HCT116 (cell line): ENCODE data around the gene HYAL2. TPM values are rescaled to one million over a fixed set of nuclear protein-coding genes. Genes with fewer than 3 reads are reported as not detected.
A peak's percentile ranks its signal among the peaks of the same experiment; 100 is the strongest.

ENCODE experiments used
- ATAC-seq: fragments of 200-7000 bp; cut with Tn5 transposase; 2 replicates; pipeline ENCODE4 v1.9.1; 2020; ENCODE audit warnings: mild to moderate bottlenecking, moderate library complexity
- BruUV-seq: library from RNA; stranded (reverse); fragments of 400-500 nt; replicated peaks from 2 replicates; lab custom pipeline; 2021; lab: Mats Ljungman, UMichigan
- CTCF ChIA-PET: fragments of 300-600 bp; sonication (Branson Sonifier 250); formaldehyde crosslinking; loops from one replicate; lab custom pipeline; 2021; ENCODE audit warnings: antibody characterized with exemption; lab: Charles Lee
- POLR2A ChIA-PET: fragments of 300-600, 350-600 bp; sonication (Branson Sonifier 250); formaldehyde crosslinking; loops from one replicate; lab custom pipeline; 2021; ENCODE audit warnings: antibody characterized with exemption; lab: Charles Lee
- RAD21 ChIA-PET, 2 experiments: fragments of 300-600 bp; sonication (Branson Sonifier 250); formaldehyde crosslinking; loops; one replicate each; lab custom pipeline; 2023; ENCODE audit warnings: low total read pairs in 2 of 2; ENCODE audit not compliant: uncharacterized antibody in 2 of 2, unreplicated experiment in 2 of 2, low non-redundant PET in 1 of 2; lab: Charles Lee
- DNase-seq: peaks from one replicate; pipeline ENCODE4 v3.0.0-alpha.2; 2010; ENCODE audit warnings: low read depth, low spot score
- H2AFZ ChIP-seq: fragments of 200-600 bp; shearing (Covaris generic), sonication (generic); 2 replicates; pipeline ENCODE4 v1.6.1; 2017; ENCODE audit warnings: low read depth, mixed run types, mixed read lengths, antibody characterized with exemption, low read length; ENCODE audit not compliant: poor library complexity, severe bottlenecking
- H3K27ac ChIP-seq: 2 replicates; pipeline ENCODE4 v1.5.1; 2012; ENCODE audit warnings: low read depth, low read length
- H3K27me3 ChIP-seq: fragments of 200-600 bp; sonication (generic); 2 replicates; pipeline ENCODE4 v1.6.1; 2016; ENCODE audit warnings: mixed run types, low read length, mixed read lengths; ENCODE audit not compliant: insufficient read depth
- H3K36me3 ChIP-seq, 2 experiments: fragments of 200-500 bp in 1 of 2; fragments of 200-600 bp in 1 of 2; sonication (Bioruptor generic) in 1 of 2; sonication (generic) in 1 of 2; 2 replicates each; pipeline versions ENCODE4 v1.5.1 to v1.6.1; 2014 to 2016; ENCODE audit warnings: low read length in 2 of 2, inconsistent platforms in 1 of 2, mixed read lengths in 1 of 2, mixed run types in 1 of 2; ENCODE audit not compliant: insufficient read depth in 2 of 2, control insufficient read depth in 1 of 2
- H3K4me1 ChIP-seq, 2 experiments: fragments of 200-600 bp in 1 of 2; sonication (generic) in 1 of 2; 2 replicates each; pipeline versions ENCODE4 v1.5.1 to v1.6.1; 2012 to 2017; ENCODE audit warnings: low read length in 2 of 2, inconsistent platforms in 1 of 2, mild to moderate bottlenecking in 1 of 2, mixed read lengths in 1 of 2, mixed run types in 1 of 2, moderate library complexity in 1 of 2; ENCODE audit not compliant: insufficient read depth in 2 of 2, control insufficient read depth in 1 of 2
- H3K4me2 ChIP-seq: fragments of 200-600 bp; sonication (generic); 2 replicates; pipeline ENCODE4 v1.6.1; 2017; ENCODE audit warnings: mixed run types, low read length, mixed read lengths
- H3K4me3 ChIP-seq, 2 experiments: fragments of 200-600 bp in 1 of 2; sonication (generic) in 1 of 2; replicated peaks in 1 of 2; 2 replicates each; pipeline ENCODE4 v1.5.1; 2011 to 2016; ENCODE audit warnings: low read length in 2 of 2, control low read depth in 1 of 2, low read depth in 1 of 2, mild to moderate bottlenecking in 1 of 2, mixed read lengths in 1 of 2, mixed run types in 1 of 2
- H3K79me2 ChIP-seq: fragments of 200-600 bp; sonication (generic); 2 replicates; pipeline ENCODE4 v1.6.1; 2017; ENCODE audit warnings: mild to moderate bottlenecking, mixed run types, low read length, moderate library complexity, mixed read lengths; ENCODE audit not compliant: insufficient read depth
- H3K9ac ChIP-seq: fragments of 200-600 bp; sonication (generic); 2 replicates; pipeline ENCODE4 v1.6.1; 2016; ENCODE audit warnings: low read length, mixed read lengths
- H3K9me2 ChIP-seq: fragments of 200-600 bp; sonication (generic), shearing (Covaris generic); 2 replicates; pipeline ENCODE4 v1.6.1; 2017; ENCODE audit warnings: mixed run types, mild to moderate bottlenecking, moderate library complexity; ENCODE audit not compliant: insufficient read depth
- H3K9me3 ChIP-seq, 2 experiments: fragments of 200-500 bp in 1 of 2; fragments of 200-600 bp in 1 of 2; sonication (Bioruptor generic) in 1 of 2; sonication (generic) in 1 of 2; 2 replicates each; pipeline ENCODE4 v1.6.1; 2014 to 2017; ENCODE audit warnings: low read length in 2 of 2, mixed read lengths in 2 of 2, inconsistent platforms in 1 of 2, low read depth in 1 of 2, mild to moderate bottlenecking in 1 of 2, mixed run types in 1 of 2, moderate library complexity in 1 of 2; ENCODE audit not compliant: control insufficient read depth in 1 of 2, insufficient read depth in 1 of 2
- H4K20me1 ChIP-seq: fragments of 200-600 bp; sonication (generic), shearing (Covaris generic); 2 replicates; pipeline ENCODE4 v1.6.1; 2017; ENCODE audit warnings: mixed run types, mild to moderate bottlenecking, moderate library complexity; ENCODE audit not compliant: insufficient read depth
- ATF3 ChIP-seq: IDR thresholded peaks from 2 replicates; pipeline ENCODE4 v1.6.1; 2012
- POLR2A ChIP-seq: IDR thresholded peaks from 2 replicates; pipeline ENCODE4 v1.7.0; 2011; ENCODE audit warnings: borderline replicate concordance; ENCODE audit not compliant: insufficient read depth, insufficient read length; ENCODE audit errors: extremely low read depth
- POLR2AphosphoS5 ChIP-seq: IDR thresholded peaks from 2 replicates; pipeline ENCODE4 v1.6.1; 2011; ENCODE audit warnings: mild to moderate bottlenecking, low read depth, low read length, moderate library complexity
- RAD21 ChIP-seq: IDR thresholded peaks from 2 replicates; pipeline ENCODE4 v1.6.1; 2012; ENCODE audit warnings: low read depth, mild to moderate bottlenecking
- SIN3A ChIP-seq: IDR thresholded peaks from 2 replicates; pipeline ENCODE4 v1.6.1; 2012; ENCODE audit warnings: low read depth
- SRF ChIP-seq: IDR thresholded peaks from 2 replicates; pipeline ENCODE4 v1.6.1; 2012; ENCODE audit warnings: low read depth
- TCF7L2 ChIP-seq: IDR thresholded peaks from 2 replicates; pipeline ENCODE4 v1.7.0; 2011; ENCODE audit warnings: borderline replicate concordance, inconsistent platforms; ENCODE audit not compliant: insufficient read depth, insufficient read length; ENCODE audit errors: extremely low read depth
- ZBTB33 ChIP-seq: IDR thresholded peaks from 2 replicates; pipeline ENCODE4 v1.6.1; 2011; ENCODE audit warnings: mild to moderate bottlenecking, low read length, moderate library complexity; ENCODE audit not compliant: insufficient replicate concordance; ENCODE audit errors: extremely low read depth
- ZFX ChIP-seq: fragments of 450-650 bp; IDR thresholded peaks from 2 replicates; pipeline ENCODE4 v1.6.1; 2017
- intact Hi-C: fragments of 100-400 bp; cut with micrococcal nuclease; formaldehyde crosslinking; loops from 2 replicates; pipeline ENCODE4 v1.10.0; 2022
- total RNA-seq: library from RNA; stranded (reverse); gene quantifications from one replicate; pipeline ENCODE4 v1.2.1, GENCODE V29; 2021; ENCODE audit not compliant: unreplicated experiment
- TF ChIP-seq, protein P1 (sequence below), 3 experiments: fragments of 200-600 bp in 1 of 3; sonication (generic) in 1 of 3; IDR thresholded peaks in 2 of 3; conservative IDR thresholded peaks in 1 of 3; 2 replicates each; pipeline ENCODE4 v1.5.1; 2012 to 2017; ENCODE audit warnings: low read depth in 2 of 3, low read length in 2 of 3, antibody characterized with exemption in 1 of 3, borderline replicate concordance in 1 of 3, control low read depth in 1 of 3, mild to moderate bottlenecking in 1 of 3, mixed read lengths in 1 of 3, mixed run types in 1 of 3, moderate library complexity in 1 of 3; ENCODE audit not compliant: insufficient read depth in 1 of 3

HYAL2 gene
- total RNA-seq, 1 experiment from 2014 or later, result 42.2 TPM

DNA sequence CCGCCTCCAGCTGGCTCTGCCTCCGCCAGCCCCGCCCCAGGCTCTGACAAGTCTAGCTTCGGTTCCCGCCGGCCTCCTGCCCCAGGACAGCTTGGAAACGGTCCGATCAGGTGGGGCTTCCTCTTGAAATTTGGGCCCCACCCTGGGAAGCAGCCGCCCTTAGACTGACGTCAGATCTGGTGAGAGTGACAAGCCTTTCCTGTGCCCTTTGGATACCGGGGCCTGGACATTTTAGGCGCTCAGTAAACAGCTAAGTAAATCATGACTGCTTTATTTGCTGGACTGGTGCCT lies 23.0 kb downstream of the HYAL2 start:
- Histone ChIP-seq H3K27ac (peak overlapping the region; percentile 73), H3K27me3 (no peaks in the 10 kb centered on the region), H3K9me3 (no peaks in the 10 kb centered on the region), H3K4me3 (peak overlapping the region; percentile 48 to 92), H4K20me1 (no peaks in the 10 kb centered on the region), H3K36me3 (no peaks in the 10 kb centered on the region), H3K4me1 (peaks cover 21 to 49% of the 10 kb centered on the region in 2 experiments), H2AFZ (no peak overlapping the region), H3K79me2 (peaks cover 3% of the 10 kb centered on the region; the same call in 1 of the 2 replicates), H3K4me2 (peak overlapping the region; percentile 97), H3K9ac (peak overlapping the region; percentile 72), H3K9me2 (no peaks in the 10 kb centered on the region)
- intact Hi-C loops, result no loop called here
- ATAC-seq (no peak), DNase-seq (no peak)
- no TSS peak for BruUV-seq
- POLR2A ChIA-PET, result interaction anchor here (0.6 to 2.0 kb wide), 10 partner anchors 16 to 105 kb away, joined by 3 to 12 read pairs (median 4); partner anchors contain the start of genes GNAI2, RASSF1 and TUSC2
- TF ChIP-seq POLR2AphosphoS5 (no peak), RAD21 (no peak), SIN3A (no peak)
- CTCF ChIA-PET, result interaction anchor here (0.9 to 1.4 kb wide), 8 partner anchors 18 to 71 kb away, joined by 3 to 9 read pairs (median 5); partner anchors contain the start of gene TUSC2
- RAD21 ChIA-PET, result interaction anchor here (0.5 to 1.3 kb wide), 8 partner anchors 13 to 1178 kb away, joined by 3 to 5 read pairs (median 4); no protein-coding TSS in a partner anchor

DNA sequence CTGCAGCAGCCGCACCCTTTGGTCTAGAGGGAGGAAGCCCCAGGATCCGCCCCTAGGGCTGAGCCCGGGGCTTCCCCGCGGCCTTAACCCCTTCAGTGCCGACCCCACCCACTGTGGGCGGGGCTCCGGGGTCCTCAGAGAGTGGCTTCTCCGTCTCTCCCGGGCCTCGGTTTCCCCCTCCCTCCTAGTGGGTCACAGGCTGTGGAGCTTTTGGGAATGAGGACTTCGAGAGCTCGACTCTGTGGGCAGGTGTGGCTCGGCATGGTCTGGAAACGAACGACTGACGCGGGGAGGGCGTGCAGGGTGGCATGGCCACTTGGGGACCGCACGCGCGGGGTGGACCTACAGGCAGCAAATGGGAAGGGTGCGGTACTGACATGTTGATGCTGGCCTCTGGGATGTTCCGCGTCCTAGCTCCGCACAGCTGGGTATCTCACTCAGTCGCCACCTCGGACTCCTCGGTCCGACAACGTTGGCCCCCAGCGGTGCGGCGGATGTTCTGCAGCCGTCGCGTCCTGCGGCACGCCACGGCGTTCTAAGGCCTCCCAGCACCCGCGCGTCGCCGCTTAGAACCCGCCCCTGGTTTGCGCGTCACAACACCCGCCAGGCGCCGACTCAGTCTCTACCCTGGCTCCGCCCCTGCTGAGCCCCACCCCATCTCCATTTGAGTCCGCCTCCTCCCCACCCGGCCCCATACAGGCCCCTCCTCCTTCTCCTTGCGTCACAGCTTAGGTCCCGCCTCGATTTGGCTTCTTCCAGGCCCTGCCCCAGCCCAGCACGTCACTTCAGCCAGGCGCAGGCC lies 23.5 kb downstream of the HYAL2 start, which contains the start of the genes HYAL3 and NAA80:
HYAL3 (minus strand) TSS at position 570 of the 802 bp plus-strand sequence. CDS start 3,803 bp downstream, outside the sequence.
NAA80 (minus strand) TSS at position 570 of the 802 bp plus-strand sequence. CDS start 1,942 bp downstream, outside the sequence.
- peaks cover 21 to 47% of the 10 kb centered on the region in 2 experiments for H3K4me1 ChIP-seq
- no peaks in the 10 kb centered on the region for H3K36me3 ChIP-seq
- H3K27ac ChIP-seq, result peak within 1 kb of the TSS; percentile 73
- DNase-seq (peak; percentile 99), ATAC-seq (peak; percentile 83)
- BruUV-seq, result TSS peak; percentile 41
- H3K9me3 ChIP-seq, result no peaks in the 10 kb centered on the region
- H3K4me3 ChIP-seq, result peak within 1 kb of the TSS; percentile 55 to 92
- H3K9me2 ChIP-seq, result no peaks in the 10 kb centered on the region
- intact Hi-C loops, result no loop called here
- RAD21 ChIA-PET, result interaction anchor here (0.5 to 1.3 kb wide), 8 partner anchors 14 to 1178 kb away, joined by 3 to 5 read pairs (median 4); no protein-coding TSS in a partner anchor
- peaks cover 3% of the 10 kb centered on the region; the same call in 1 of the 2 replicates for H3K79me2 ChIP-seq
- H2AFZ ChIP-seq, result no peak within 1 kb of the TSS
- H4K20me1 ChIP-seq, result no peaks in the 10 kb centered on the region
- POLR2A ChIA-PET, result interaction anchor here (0.6 to 2.0 kb wide), 10 partner anchors 16 to 104 kb away, joined by 3 to 12 read pairs (median 4); partner anchors contain the start of genes GNAI2, RASSF1 and TUSC2
- H3K4me2 ChIP-seq, result peak within 1 kb of the TSS; percentile 97
- no peaks in the 10 kb centered on the region for H3K27me3 ChIP-seq
- CTCF ChIA-PET, result interaction anchor here (0.5 to 1.4 kb wide), 10 partner anchors 18 to 87 kb away, joined by 3 to 9 read pairs (median 4); partner anchors contain the start of gene TUSC2
- H3K9ac ChIP-seq, result peak within 1 kb of the TSS; percentile 91
- peak; percentile 72 for TF ChIP-seq POLR2A
- peak; percentile 95 for TF ChIP-seq POLR2AphosphoS5
- TF ChIP-seq SRF, result no peak
- TF ChIP-seq, protein P1, sequence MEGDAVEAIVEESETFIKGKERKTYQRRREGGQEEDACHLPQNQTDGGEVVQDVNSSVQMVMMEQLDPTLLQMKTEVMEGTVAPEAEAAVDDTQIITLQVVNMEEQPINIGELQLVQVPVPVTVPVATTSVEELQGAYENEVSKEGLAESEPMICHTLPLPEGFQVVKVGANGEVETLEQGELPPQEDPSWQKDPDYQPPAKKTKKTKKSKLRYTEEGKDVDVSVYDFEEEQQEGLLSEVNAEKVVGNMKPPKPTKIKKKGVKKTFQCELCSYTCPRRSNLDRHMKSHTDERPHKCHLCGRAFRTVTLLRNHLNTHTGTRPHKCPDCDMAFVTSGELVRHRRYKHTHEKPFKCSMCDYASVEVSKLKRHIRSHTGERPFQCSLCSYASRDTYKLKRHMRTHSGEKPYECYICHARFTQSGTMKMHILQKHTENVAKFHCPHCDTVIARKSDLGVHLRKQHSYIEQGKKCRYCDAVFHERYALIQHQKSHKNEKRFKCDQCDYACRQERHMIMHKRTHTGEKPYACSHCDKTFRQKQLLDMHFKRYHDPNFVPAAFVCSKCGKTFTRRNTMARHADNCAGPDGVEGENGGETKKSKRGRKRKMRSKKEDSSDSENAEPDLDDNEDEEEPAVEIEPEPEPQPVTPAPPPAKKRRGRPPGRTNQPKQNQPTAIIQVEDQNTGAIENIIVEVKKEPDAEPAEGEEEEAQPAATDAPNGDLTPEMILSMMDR (IDR thresholded peaks at IDR 0.05 in 2 of 3, conservative IDR thresholded peaks at IDR 0.05 in 1 of 3; ENCODE audit: borderline replicate concordance in 1 of 3, insufficient read depth in 1 of 3, low read depth in 2 of 3, low read length in 2 of 3), result peak in 2 of 3 experiments; percentile 11 to 30; a peak in 3 of 6 replicates
- TF ChIP-seq ZBTB33, result peak; percentile 40
- no peak for TF ChIP-seq SIN3A
- peak; percentile 28 for TF ChIP-seq TCF7L2
- TF ChIP-seq ATF3, result no peak
- TF ChIP-seq ZFX, result peak; percentile 34; the same call in 1 of the 2 replicates
- no peak for TF ChIP-seq RAD21
